NCI-H2196 (cell line): ENCODE data around the gene AOC1.
"Not testable (repeated sequence)": the region's sequence is repeated elsewhere in the genome, so short reads cannot be mapped to it uniquely, and the experiment has no call there.

Source experiments
- DNase-seq: peaks from one replicate; lab custom pipeline; 2025; ENCODE audit not compliant: unreplicated experiment; lab: John Stamatoyannopoulos, UW

The AOC1 gene

GRCh38 chr7:150896562-150897209 is 44.4 kb downstream of the AOC1 start:
- DNase-seq = no peak

GRCh38 chr7:150897502-150898474 is 45.5 kb downstream of the AOC1 start:
- no peak for DNase-seq

GRCh38 chr7:150898475-150899011 is 46.2 kb downstream of the AOC1 start:
- peak; percentile 85 for DNase-seq

GRCh38 chr7:150900675-150901074 is 48.4 kb downstream of the AOC1 start:
- DNase-seq = no peak

- DNase-seq = peak; percentile 52
Measured at GRCh38 chr7:150901160-150902035, 49.1 kb downstream of the AOC1 start.

DNA sequence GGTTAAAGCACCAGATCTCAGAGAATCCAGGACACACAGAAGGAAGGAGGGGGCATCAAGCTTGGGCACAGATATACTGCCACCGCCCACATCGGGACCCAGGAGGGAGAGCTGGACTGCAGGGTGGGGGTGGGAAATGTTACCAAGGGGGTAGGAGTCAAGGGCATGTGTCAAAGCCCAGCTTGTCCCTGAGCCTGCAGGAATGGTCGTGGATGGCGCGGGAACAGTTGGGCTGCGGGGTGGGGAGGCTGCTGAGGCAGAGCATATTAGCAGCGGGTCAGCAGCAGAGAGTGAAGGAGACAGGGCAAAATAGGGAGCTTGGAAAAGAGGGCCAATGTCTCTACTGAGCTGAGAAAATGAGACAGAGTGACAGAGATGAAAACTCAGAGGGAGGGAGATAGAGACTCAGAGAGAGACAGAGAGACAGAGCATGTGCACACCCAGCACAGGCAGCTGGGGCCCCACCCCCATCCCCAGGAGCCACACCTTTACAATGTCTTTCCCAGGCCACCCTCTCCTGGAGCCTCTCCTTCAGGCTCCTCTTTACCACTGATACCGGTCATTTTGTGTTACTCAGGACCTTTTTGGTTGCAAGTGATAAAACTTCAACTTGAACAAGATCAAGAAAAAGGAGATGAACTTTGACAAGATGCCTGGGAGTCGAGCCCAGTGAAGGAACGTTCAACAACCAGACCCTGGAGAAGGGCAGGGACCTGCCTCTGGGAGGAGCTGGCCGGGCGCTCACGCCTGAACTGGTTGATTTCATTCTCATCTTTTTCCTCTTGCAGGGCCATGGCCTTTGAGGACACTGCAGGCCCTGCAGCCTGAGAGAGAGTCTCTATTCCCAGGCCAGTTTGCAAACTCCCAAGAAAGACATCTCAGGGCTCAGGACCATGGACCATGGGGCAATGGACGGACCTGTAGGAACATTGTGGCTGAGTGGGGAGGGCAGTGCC is 50.0 kb downstream of the AOC1 start:
- no peak for DNase-seq

DNA sequence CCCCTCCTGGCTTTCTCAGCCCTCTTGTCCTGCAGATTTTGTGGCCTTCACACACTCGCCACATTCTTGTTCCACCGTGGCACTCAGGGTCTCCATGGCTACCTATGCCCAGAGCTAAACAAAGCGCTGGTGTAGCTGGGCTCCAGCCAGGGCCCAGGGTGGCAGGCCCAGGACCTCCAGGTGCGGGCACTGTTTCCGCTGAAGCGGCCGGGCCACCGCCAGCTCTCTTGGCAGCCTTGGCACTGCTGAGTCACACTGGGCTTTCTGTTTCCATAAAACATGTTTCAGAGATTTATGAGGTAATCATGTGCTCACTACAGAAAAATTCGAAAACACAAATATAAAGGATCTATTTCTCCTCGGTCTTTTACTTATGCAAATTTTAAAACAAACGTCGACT is 51.3 kb downstream of the AOC1 start:
- DNase-seq = peak; percentile 97

GRCh38 chr7:150904011-150904909 is 51.9 kb downstream of the AOC1 start:
- no peak for DNase-seq

DNA sequence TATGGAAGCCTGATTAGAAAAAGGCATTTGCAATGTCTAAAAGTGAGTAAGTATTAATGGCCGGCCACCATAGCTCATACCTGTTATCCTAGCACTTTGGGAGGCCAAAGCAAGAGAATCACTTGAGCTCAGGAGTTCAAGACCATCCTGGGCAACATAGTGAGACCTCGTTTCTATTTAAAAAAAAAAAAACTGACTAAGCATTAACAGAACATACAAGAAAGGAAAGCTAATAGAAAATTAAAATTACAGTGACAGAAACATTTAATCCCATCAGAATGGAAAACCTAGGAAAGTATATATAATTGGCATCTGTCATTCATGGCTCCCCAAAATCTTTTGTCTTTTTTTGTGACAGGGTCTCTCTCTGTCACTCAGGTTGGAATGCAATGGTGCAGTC is 55.9 kb downstream of the AOC1 start:
- no peak for DNase-seq

- no peak for DNase-seq
Measured at GRCh38 chr7:150909200-150909995, 57.1 kb downstream of the AOC1 start.

- DNase-seq = not testable (repeated sequence)
Measured at GRCh38 chr7:150910305-150910995, 58.1 kb downstream of the AOC1 start.

DNA sequence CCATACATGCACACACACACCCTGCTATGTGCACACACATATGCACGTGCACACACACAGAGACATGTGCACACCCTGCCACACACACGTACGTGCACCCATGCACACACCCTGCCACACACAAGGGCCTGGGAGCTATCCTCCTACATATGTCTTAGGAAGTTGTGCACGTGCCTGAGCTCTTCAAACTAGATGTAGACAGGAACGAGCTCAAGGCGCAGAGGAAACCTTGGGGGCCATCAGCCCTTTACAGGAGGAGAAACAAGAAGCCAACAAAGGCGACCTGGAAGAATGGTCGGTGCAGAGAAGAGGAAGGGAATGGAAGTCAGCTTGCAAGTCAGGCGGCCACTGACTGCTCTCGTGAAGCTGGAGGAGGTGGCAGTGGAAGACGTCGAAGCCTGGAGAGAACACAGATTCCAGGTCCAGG is 58.7 kb downstream of the AOC1 start:
- no peak for DNase-seq
